ENCODE measurements around the gene KIF18B. TPM values are rescaled to one million over a fixed set of nuclear protein-coding genes. Genes with fewer than 3 reads are reported as not detected.

The KIF18B gene
- total RNA-seq, 4 donors from 2014 or later: 0.82 to 7.6 (median 3.7) TPM

- DNase-seq: no peak
- Histone ChIP-seq H3K27me3 (no peaks in the 10 kb centered on the region), H3K36me3 (no peaks in the 10 kb centered on the region), H3K27ac (no peak overlapping the region), H3K4me1 (no peaks in the 10 kb centered on the region), H3K4me3 (no peak overlapping the region), H3K9me3 (no peaks in the 10 kb centered on the region)
- intact Hi-C loops (cut with DNase I; ENCODE audit: low total_unique reads): no loop called here
- in situ Hi-C loops (cut with MboI; ENCODE audit: low pct_ligation_motif_present in 1 of 4, low pct_unique_long_range_greater_than_20kb in 1 of 4, low sequenced_read_pairs in 3 of 4): no loop called here
- TF ChIP-seq CTCF (IDR thresholded peaks at IDR 0.05) (no peak), EP300 (IDR thresholded peaks at IDR 0.05; ENCODE audit: low read depth) (no peak), POLR2AphosphoS5 (IDR thresholded peaks at IDR 0.05) (no peak), POLR2A (IDR thresholded peaks at IDR 0.05) (no peak)
- WGBS, 2 donors (ENCODE audit: low coverage in 1 of 2): 99% methylated on average over 10 of the region's 10 CpGs; no CpG with 5 or more reads in 1 of the 2 donors
Observed at GRCh38 chr17:44934745-44935105, 12.8 kb downstream of the KIF18B start.

- DNase-seq: no peak
- H3K4me1 ChIP-seq: no peaks in the 10 kb centered on the region
- WGBS, 2 donors (ENCODE audit: low coverage in 1 of 2): 68 to 95% methylated on average over 3 to 34 of the region's 34 CpGs
- intact Hi-C loops (cut with DNase I; ENCODE audit: low total_unique reads): no loop called here
- no peaks in the 10 kb centered on the region for H3K9me3 ChIP-seq
- in situ Hi-C loops (cut with MboI; ENCODE audit: low pct_ligation_motif_present in 1 of 4, low pct_unique_long_range_greater_than_20kb in 1 of 4, low sequenced_read_pairs in 3 of 4): no loop called here
- no peaks in the 10 kb centered on the region for H3K36me3 ChIP-seq
- no peaks in the 10 kb centered on the region for H3K27me3 ChIP-seq
- TF ChIP-seq POLR2AphosphoS5 (IDR thresholded peaks at IDR 0.05): no peak
- no peak for TF ChIP-seq EP300 (IDR thresholded peaks at IDR 0.05; ENCODE audit: low read depth)
- TF ChIP-seq POLR2A (IDR thresholded peaks at IDR 0.05): no peak
- no peak for TF ChIP-seq CTCF (IDR thresholded peaks at IDR 0.05)
- no peak overlapping the region for H3K4me3 ChIP-seq
- no peak overlapping the region for H3K27ac ChIP-seq
Observed at GRCh38 chr17:44933824-44934744, 13.5 kb downstream of the KIF18B start.

GRCh38 chr17:44932787-44933097 lies 14.8 kb downstream of the KIF18B start:
- no peak for DNase-seq
- Histone ChIP-seq H3K36me3 (no peaks in the 10 kb centered on the region), H3K27ac (no peak overlapping the region), H3K27me3 (no peaks in the 10 kb centered on the region), H3K9me3 (no peaks in the 10 kb centered on the region), H3K4me3 (no peak overlapping the region), H3K4me1 (no peaks in the 10 kb centered on the region)
- WGBS, 2 donors (ENCODE audit: low coverage in 1 of 2): 81% methylated on average over 5 of the region's 6 CpGs; no CpG with 5 or more reads in 1 of the 2 donors
- TF ChIP-seq CTCF (IDR thresholded peaks at IDR 0.05) (no peak), POLR2AphosphoS5 (IDR thresholded peaks at IDR 0.05) (no peak), POLR2A (IDR thresholded peaks at IDR 0.05) (no peak)
- intact Hi-C loops (cut with DNase I; ENCODE audit: low total_unique reads) (no loop called here), in situ Hi-C loops (cut with MboI; ENCODE audit: low pct_ligation_motif_present in 1 of 4, low pct_unique_long_range_greater_than_20kb in 1 of 4, low sequenced_read_pairs in 3 of 4) (no loop called here)

GRCh38 chr17:44932096-44932786 lies 15.3 kb downstream of the KIF18B start:
- no peak overlapping the region for H3K27ac ChIP-seq
- TF ChIP-seq CTCF (IDR thresholded peaks at IDR 0.05) (no peak), POLR2AphosphoS5 (IDR thresholded peaks at IDR 0.05) (no peak), EP300 (IDR thresholded peaks at IDR 0.05; ENCODE audit: low read depth) (no peak), POLR2A (IDR thresholded peaks at IDR 0.05) (no peak)
- H3K36me3 ChIP-seq: no peaks in the 10 kb centered on the region
- 90 to 100% methylated on average over 2 to 5 of the region's 8 CpGs for WGBS, 2 donors (ENCODE audit: low coverage in 1 of 2)
- no peaks in the 10 kb centered on the region for H3K9me3 ChIP-seq
- no peaks in the 10 kb centered on the region for H3K27me3 ChIP-seq
- no peak for DNase-seq
- in situ Hi-C loops (cut with MboI; ENCODE audit: low pct_ligation_motif_present in 1 of 4, low pct_unique_long_range_greater_than_20kb in 1 of 4, low sequenced_read_pairs in 3 of 4) (no loop called here), intact Hi-C loops (cut with DNase I; ENCODE audit: low total_unique reads) (no loop called here)
- no peak overlapping the region for H3K4me3 ChIP-seq
- H3K4me1 ChIP-seq: no peaks in the 10 kb centered on the region
